ENCODE data around the gene ZCCHC8. TPM values are rescaled to one million over a fixed set of nuclear protein-coding genes. Genes with fewer than 3 reads are reported as not detected.

Gene ZCCHC8
- total and polyA plus RNA-seq, 2 donors (not counting 3 experiments of a cell fraction or from before 2014, with no cell fraction given), result 10.0 to 24.4 TPM

- intact Hi-C loops (cut with micrococcal nuclease) (no loop called here), dilution Hi-C loops (cut with MboI; ENCODE audit: extremely low pct_ligation_motif_present, low sequenced_read_pairs) (no loop called here)
- Histone ChIP-seq H3K4me3 (replicated peaks in 1 of 3; ENCODE audit: insufficient read depth in 1 of 3, low read depth in 1 of 3, low read length in 3 of 3) (no peak overlapping the region), H3K9me3 (replicated peaks; ENCODE audit: control insufficient read depth, insufficient read depth, low read length) (no peaks in the 10 kb centered on the region), H3K79me2 (ENCODE audit: control insufficient read depth, insufficient read depth, low read length) (no peaks in the 10 kb centered on the region), H4K20me1 (replicated peaks; ENCODE audit: control insufficient read depth, extremely low read depth, insufficient read depth, low read length) (no peaks in the 10 kb centered on the region), H3K27me3 (ENCODE audit: control insufficient read depth in 2 of 2, insufficient read depth in 2 of 2, low read length in 2 of 2) (no peaks in the 10 kb centered on the region), H2AFZ (ENCODE audit: low read depth, low read length) (no peak overlapping the region), H3K36me3 (ENCODE audit: control insufficient read depth in 2 of 2, extremely low read depth in 1 of 2, insufficient read depth in 2 of 2, low read length in 2 of 2) (no peaks in the 10 kb centered on the region), H3K27ac (ENCODE audit: insufficient read depth, low read depth, low read length) (no peak overlapping the region), H3K4me1 (ENCODE audit: control insufficient read depth, extremely low read depth, insufficient read depth, low read length) (no peaks in the 10 kb centered on the region), H3K4me2 (ENCODE audit: insufficient read depth, low read length) (no peak overlapping the region), H3K9ac (replicated peaks; ENCODE audit: extremely low read depth, insufficient read depth, low read length) (no peak overlapping the region), H3K9me1 (replicated peaks; ENCODE audit: control insufficient read depth, extremely low read depth, insufficient read depth, low read length) (no peaks in the 10 kb centered on the region)
- CTCF ChIA-PET, result interaction anchor here (0.8 kb wide), 1 partner anchor 19 kb away, joined by 3 read pairs; no protein-coding TSS in a partner anchor
- DNase-seq (ENCODE audit: low read depth, low spot score), result no peak
- TF ChIP-seq POLR2AphosphoS5 (IDR thresholded peaks at IDR 0.05; ENCODE audit: insufficient read depth, low read depth, low read length), result no peak
- TF ChIP-seq FOS (IDR thresholded peaks at IDR 0.05; ENCODE audit: borderline replicate concordance, insufficient read depth, low read length), result no peak
- TF ChIP-seq JUN (IDR thresholded peaks at IDR 0.05; ENCODE audit: borderline replicate concordance, insufficient read depth, insufficient read length, low read depth), result no peak
- no peak for TF ChIP-seq MYC (IDR thresholded peaks at IDR 0.05; ENCODE audit: low read depth, low read length)
- no peak for TF ChIP-seq MAX (IDR thresholded peaks at IDR 0.05; ENCODE audit: insufficient read depth, insufficient read length)
- TF ChIP-seq POLR2A (IDR thresholded peaks at IDR 0.05; ENCODE audit: low read depth, low read length), result no peak
- no peak for TF ChIP-seq EZH2 (IDR thresholded peaks at IDR 0.05; ENCODE audit: borderline replicate concordance, low read depth, low read length, severe bottlenecking)
- TF ChIP-seq GATA2 (IDR thresholded peaks at IDR 0.05; ENCODE audit: insufficient read depth, insufficient read length, low read depth, low read length), result no peak
- TF ChIP-seq CTCF (IDR thresholded peaks at IDR 0.05; ENCODE audit: extremely low read depth in 1 of 2, insufficient read depth in 1 of 2, low read depth in 1 of 2, low read length in 2 of 2), result no peak
- no TSS peak for BruUV-seq (replicated peaks)
- POLR2A ChIA-PET, result no interaction called here
- FAIRE-seq, result no peak
Observed at GRCh38 chr12:122452701-122453285, 47.9 kb downstream of the ZCCHC8 start.
